LNCAP (cell line): ENCODE data around the gene KAT5.

ENCODE experiments used
- TF ChIP-seq, protein P1 (sequence below): fragments of 450-650 bp; IDR thresholded peaks from 2 replicates; pipeline ENCODE4 v1.5.1; 2017; ENCODE audit warnings: mild to moderate bottlenecking

Gene KAT5

DNA sequence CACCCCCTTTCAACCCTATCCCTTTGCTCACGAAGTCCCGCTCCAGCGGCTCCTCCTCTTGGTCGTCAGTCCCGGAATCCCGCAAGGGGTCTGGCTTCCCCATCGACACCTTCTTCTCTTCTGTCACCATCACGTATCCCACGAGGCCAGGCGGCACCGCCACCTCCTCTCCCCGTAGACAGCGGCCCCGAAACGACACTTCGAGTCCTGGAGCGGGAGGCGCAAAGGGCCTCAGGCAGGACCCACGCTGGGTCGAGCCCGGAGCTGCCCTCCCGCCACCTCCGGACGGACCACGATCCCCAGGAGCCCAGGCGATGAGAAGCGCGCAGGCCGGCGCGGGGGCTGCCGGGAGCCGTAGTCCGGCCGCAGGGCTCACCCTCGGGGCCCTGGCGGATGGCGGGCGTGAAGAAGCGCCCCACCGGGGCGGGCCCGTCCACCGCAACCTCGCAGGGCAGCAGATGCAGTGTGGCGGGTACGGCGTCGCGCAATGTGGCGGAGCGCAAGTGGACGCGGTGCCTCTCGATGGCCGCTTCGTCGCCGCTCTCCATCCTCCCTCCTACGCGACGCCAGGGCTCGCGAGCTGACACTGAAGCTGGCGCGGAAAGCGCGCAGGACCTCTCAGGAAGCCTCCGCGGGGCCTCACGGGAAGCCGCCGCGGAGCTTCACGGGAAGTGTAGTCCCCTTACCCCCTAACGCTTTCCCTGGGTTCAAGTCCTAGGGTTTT lies 8.3 kb downstream of the KAT5 start, which contains the start of gene RNASEH2C:
TSS of gene RNASEH2C (minus strand) at position 588 of the 724 bp plus-strand sequence. CDS start at position 548, 40 bp downstream.
- TF ChIP-seq, protein P1, sequence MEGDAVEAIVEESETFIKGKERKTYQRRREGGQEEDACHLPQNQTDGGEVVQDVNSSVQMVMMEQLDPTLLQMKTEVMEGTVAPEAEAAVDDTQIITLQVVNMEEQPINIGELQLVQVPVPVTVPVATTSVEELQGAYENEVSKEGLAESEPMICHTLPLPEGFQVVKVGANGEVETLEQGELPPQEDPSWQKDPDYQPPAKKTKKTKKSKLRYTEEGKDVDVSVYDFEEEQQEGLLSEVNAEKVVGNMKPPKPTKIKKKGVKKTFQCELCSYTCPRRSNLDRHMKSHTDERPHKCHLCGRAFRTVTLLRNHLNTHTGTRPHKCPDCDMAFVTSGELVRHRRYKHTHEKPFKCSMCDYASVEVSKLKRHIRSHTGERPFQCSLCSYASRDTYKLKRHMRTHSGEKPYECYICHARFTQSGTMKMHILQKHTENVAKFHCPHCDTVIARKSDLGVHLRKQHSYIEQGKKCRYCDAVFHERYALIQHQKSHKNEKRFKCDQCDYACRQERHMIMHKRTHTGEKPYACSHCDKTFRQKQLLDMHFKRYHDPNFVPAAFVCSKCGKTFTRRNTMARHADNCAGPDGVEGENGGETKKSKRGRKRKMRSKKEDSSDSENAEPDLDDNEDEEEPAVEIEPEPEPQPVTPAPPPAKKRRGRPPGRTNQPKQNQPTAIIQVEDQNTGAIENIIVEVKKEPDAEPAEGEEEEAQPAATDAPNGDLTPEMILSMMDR, result no peak

DNA sequence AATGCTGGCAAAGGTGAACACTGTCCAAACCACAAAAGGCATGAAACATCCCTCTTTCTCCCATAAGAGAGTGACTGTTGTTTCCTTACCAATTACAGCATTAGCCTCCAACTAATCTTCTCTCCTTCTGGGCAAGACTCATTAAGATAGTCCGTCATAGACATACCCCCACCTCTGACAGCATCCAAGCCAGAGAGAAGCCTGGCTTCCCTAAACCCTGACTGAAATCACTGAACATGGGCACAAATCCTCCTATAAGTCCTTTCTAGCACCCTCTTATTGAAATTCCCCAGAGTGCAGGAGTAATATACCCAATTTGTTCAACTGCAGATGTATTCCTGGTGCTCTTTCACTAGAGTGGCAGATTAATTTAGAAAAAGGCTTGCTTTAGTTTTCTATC lies 10.2 kb downstream of the KAT5 start:
- TF ChIP-seq, protein P1, result no peak

DNA sequence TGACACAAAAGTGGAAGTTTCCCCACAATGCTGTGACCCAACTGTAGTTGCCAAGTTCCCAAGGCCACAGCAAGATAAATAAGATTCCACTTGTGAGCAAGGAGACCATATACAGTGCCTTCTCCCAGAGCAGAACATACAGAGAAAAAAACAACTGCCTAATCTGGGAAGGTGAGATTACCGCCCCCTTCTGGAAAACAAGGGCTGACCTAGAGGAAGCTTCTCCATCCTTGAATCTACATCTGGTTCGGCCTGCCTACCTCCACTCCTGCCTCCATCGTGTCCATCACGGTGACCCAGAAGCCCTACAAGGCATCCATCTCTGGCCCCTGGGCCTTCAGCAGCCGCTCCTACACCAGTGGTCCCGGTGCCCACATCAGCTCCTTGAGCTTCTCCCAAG lies 14.6 kb downstream of the KAT5 start:
- TF ChIP-seq, protein P1, result no peak

DNA sequence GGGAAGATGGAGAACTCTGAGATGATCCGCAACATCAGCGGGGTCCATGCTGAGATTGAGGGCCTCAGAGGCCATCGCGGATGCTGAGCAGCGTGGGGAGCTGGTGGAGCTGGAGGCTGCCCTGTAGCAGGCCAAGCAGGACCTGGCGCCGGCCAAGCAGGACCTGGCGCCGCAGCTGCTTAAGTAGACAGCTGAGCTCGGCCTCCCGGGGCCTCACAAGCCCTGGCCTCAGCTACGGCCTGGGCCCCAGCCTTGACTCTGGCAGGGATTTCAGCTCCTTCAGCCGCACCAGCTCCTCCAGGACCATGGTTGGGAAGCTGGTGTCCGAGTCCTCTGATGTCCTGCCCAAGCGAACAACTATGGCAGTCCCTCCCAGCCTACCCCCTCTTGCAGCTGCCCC lies 15.8 kb downstream of the KAT5 start:
- TF ChIP-seq, protein P1, result no peak

DNA sequence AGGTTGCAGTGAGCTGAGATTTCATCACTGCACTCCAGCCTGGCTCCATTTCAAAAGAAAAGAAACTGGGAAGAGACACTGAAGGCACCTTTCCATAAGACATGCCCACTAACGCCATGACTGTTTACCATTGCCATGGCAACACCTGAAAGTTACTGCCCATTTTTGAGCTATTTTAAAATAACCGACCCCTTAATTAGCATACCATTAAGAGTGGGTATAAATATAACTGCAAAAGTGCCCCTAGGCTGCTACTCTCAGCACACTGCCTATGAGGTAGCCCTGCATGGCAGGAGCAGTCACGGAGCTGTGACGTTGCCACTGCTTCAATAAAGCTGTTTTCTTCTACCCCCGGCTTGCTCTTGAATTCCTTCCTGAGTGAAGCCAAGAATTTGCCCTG lies 18.4 kb downstream of the KAT5 start:
- TF ChIP-seq, protein P1, result no peak

DNA sequence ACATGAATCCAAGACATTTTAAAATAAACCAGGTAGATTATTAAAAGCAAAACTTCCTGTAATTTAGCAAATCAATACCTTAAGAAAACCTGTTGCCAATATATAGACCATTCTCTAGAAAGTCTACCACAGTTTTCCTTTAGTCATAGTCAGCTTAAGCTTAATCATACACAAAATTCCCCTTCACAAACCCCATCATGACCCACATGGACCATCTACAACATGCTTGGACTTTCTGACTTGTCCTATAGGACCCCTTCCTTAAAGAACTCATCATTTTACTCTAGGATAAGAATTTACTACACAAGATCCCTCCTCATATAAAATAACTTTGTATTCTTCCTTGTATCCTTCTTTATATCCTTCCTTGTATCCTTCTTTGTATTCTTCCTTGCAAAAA lies 24.8 kb downstream of the KAT5 start:
- TF ChIP-seq, protein P1, result no peak

DNA sequence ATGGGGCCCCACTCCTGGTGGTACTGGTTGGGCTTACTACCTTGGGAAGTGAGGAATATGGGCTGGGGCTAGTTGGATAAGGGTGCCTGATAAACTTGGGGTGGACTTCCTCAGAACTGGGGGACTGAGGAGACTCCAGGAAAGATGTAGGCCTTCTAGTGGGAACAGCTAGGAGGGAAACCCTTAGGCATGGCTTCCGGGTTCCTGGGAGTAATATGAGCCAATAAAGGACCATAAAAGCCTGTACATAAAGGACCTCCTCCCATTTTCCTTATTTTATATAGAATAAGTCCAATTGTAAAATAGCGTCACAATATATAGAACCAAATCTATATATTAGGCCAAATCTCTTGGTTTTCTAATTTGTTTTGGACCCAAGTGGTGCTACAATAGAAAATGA lies 27.0 kb downstream of the KAT5 start:
- TF ChIP-seq, protein P1, result no peak

DNA sequence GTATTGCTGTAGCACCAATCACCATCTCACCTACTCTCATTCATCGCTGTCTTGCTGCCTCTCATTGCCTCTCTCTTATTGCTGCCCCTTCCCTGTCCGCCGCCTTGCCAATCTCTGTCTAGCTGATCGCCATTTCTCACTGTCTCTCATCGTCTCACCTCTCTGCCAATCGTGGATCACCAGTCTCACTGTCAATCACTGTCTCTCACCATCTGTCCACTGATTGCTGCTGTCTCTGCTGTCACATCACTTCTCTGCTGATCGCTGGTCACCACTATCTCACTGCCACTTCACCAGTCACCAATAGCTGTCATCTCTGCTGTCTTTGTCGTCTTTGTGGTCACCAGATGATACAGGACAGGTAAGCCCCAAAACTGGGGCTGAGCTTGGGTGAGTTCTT lies 29.1 kb downstream of the KAT5 start:
- TF ChIP-seq, protein P1, result no peak
